GM12878 (cell line): ENCODE results near the gene TRMT44. TPM values are rescaled to one million over a fixed set of nuclear protein-coding genes. Genes with fewer than 3 reads are reported as not detected.

Source experiments
- ATAC-seq: fragments of 200-7000 bp; cut with Tn5 transposase; 3 replicates; pipeline ENCODE4 v1.9.1; 2020; ENCODE audit warnings: mild to moderate bottlenecking, moderate library complexity
- BruUV-seq: library from RNA; stranded (reverse); fragments of 400-500 nt; replicated peaks from 2 replicates; lab custom pipeline; 2021; lab: Mats Ljungman, UMichigan
- CTCF ChIA-PET: fragments of 300-600 bp; sonication (Branson Sonifier 250); formaldehyde crosslinking; extraction: SDS; loops from one replicate; lab custom pipeline; 2021; ENCODE audit warnings: inconsistent platforms; lab: Yijun Ruan, JAX
- POLR2A ChIA-PET: fragments of 350-600 bp; formaldehyde crosslinking; extraction: SDS; loops from one replicate; lab custom pipeline; 2021; ENCODE audit warnings: inconsistent platforms; lab: Charles Lee
- RAD21 ChIA-PET: fragments of 300-600 bp; sonication (Branson Sonifier 250); formaldehyde crosslinking; loops from one replicate; lab custom pipeline; 2023; ENCODE audit warnings: antibody characterized with exemption; ENCODE audit not compliant: unreplicated experiment; lab: Charles Lee
- SMC1A ChIA-PET: fragments of 300-600 bp; sonication (Branson Sonifier 250); formaldehyde crosslinking; loops from one replicate; lab custom pipeline; 2023; ENCODE audit not compliant: unreplicated experiment, uncharacterized antibody; lab: Charles Lee
- DNase-seq: peaks from one replicate; pipeline ENCODE4 v3.0.0-alpha.2; 2011; ENCODE audit warnings: low read depth, low spot score
- FAIRE-seq: peaks from 3 replicates; lab custom pipeline; 2011; peaks lifted over from hg19 to GRCh38; lab: Jason Lieb, UNC
- H2AFZ ChIP-seq: 2 replicates; pipeline ENCODE4 v1.6.0; 2011; ENCODE audit warnings: low read depth, low read length, control low read depth; ENCODE audit not compliant: control insufficient read depth
- H3K27ac ChIP-seq: 2 replicates; pipeline ENCODE4 v1.5.1; 2011; ENCODE audit warnings: control low read depth; ENCODE audit not compliant: control insufficient read depth, insufficient read depth
- H3K27me3 ChIP-seq, 2 experiments: replicated peaks in 1 of 2; 2 replicates each; pipeline versions ENCODE4 v1.6.0 to v1.6.1; 2011; ENCODE audit warnings: low read length in 1 of 2; ENCODE audit not compliant: control insufficient read depth in 2 of 2, insufficient read depth in 2 of 2
- H3K36me3 ChIP-seq, 2 experiments: 2 replicates each; pipeline ENCODE4 v1.5.1; 2011; ENCODE audit warnings: low read length in 1 of 2; ENCODE audit not compliant: control insufficient read depth in 2 of 2, insufficient read depth in 2 of 2
- H3K4me1 ChIP-seq: 2 replicates; pipeline ENCODE4 v1.6.1; 2011; ENCODE audit warnings: mild to moderate bottlenecking, low read length, moderate library complexity, mixed read lengths; ENCODE audit not compliant: control insufficient read depth, insufficient read depth
- H3K4me2 ChIP-seq: 2 replicates; pipeline ENCODE4 v1.6.0; 2011; ENCODE audit warnings: control low read depth; ENCODE audit not compliant: control insufficient read depth, insufficient read depth
- H3K4me3 ChIP-seq: fragments of 200-600 bp; sonication (generic); 2 replicates; pipeline ENCODE4 v1.5.1; 2016
- H3K79me2 ChIP-seq: 2 replicates; pipeline ENCODE4 v1.6.0; 2011; ENCODE audit warnings: low read length; ENCODE audit not compliant: control insufficient read depth, insufficient read depth
- H3K9ac ChIP-seq: 2 replicates; pipeline ENCODE4 v1.8.0; 2011; ENCODE audit warnings: low read length, control low read depth, mixed read lengths; ENCODE audit not compliant: control insufficient read depth, insufficient read depth
- H3K9me3 ChIP-seq: replicated peaks from 3 replicates; pipeline ENCODE4 v1.5.1; 2011; ENCODE audit warnings: mild to moderate bottlenecking, low read length; ENCODE audit not compliant: control insufficient read depth, insufficient read depth
- H4K20me1 ChIP-seq: 2 replicates; pipeline ENCODE4 v1.6.0; 2011; ENCODE audit not compliant: control insufficient read depth, insufficient read depth
- CEBPB ChIP-seq, 2 experiments: fragments of 150-350 bp in 1 of 2; IDR thresholded peaks; 2 replicates each; pipeline ENCODE4 v1.6.1; 2012 to 2014; ENCODE audit warnings: low read depth in 2 of 2, low read length in 2 of 2, borderline replicate concordance in 1 of 2, inconsistent platforms in 1 of 2
- CTCF ChIP-seq, 3 experiments: IDR thresholded peaks in 2 of 3; conservative IDR thresholded peaks in 1 of 3; 2 replicates each; pipeline ENCODE4 v1.5.1; 2011; ENCODE audit warnings: low read depth in 3 of 3, low read length in 3 of 3, mild to moderate bottlenecking in 3 of 3, control low read depth in 2 of 3, moderate library complexity in 2 of 3, inconsistent platforms in 1 of 3, mixed read lengths in 1 of 3; ENCODE audit not compliant: control insufficient read depth in 2 of 3, insufficient read depth in 1 of 3; ENCODE audit errors: extremely low read depth in 1 of 3
- IRF3 ChIP-seq: fragments of 450-650 bp; IDR thresholded peaks from 2 replicates; pipeline ENCODE4 v1.6.1; 2014; ENCODE audit warnings: mild to moderate bottlenecking
- LARP7 ChIP-seq: fragments of 450-650 bp; IDR thresholded peaks from 2 replicates; pipeline ENCODE4 v1.6.1; 2017; ENCODE audit warnings: mild to moderate bottlenecking
- SUZ12 ChIP-seq: fragments of 200-600 bp; sonication (generic); IDR thresholded peaks from one replicate; pipeline ENCODE4 v1.6.1; 2018; ENCODE audit warnings: antibody characterized with exemption, mild to moderate bottlenecking; ENCODE audit not compliant: unreplicated experiment
- ZBTB11 ChIP-seq: fragments of 450-650 bp; formaldehyde crosslinking; IDR thresholded peaks from 2 replicates; pipeline ENCODE4 v1.5.0; 2022; ENCODE audit warnings: mild to moderate bottlenecking, missing genetic modification characterization
- WGBS: methylation state at CpG from one replicate; pipeline ENCODE4 v1.1.6; 2016; ENCODE audit warnings: low lambda C conversion rate; ENCODE audit not compliant: insufficient replicate concordance, insufficient coverage; ENCODE audit errors: missing lambda C conversion rate; 5-methylcytosine and 5-hydroxymethylcytosine counted together
- in situ Hi-C: fragments of 300-500 bp; cut with MboI; formaldehyde crosslinking; loops from 9 replicates; pipeline ENCODE4 v1.14.3; 2018; ENCODE audit warnings: mixed read lengths
- intact Hi-C: fragments of 100-400 bp; cut with micrococcal nuclease; formaldehyde crosslinking; loops from one replicate; pipeline ENCODE4 v1.14.2; 2022; ENCODE audit not compliant: unreplicated experiment
- polyA plus RNA-seq, 11 experiments: library from polyadenylated mRNA; depleted of rRNA in 4 of 11; unstranded in 6 of 11; stranded (reverse) in 5 of 11; fragments of >200 nt; fragmentation: Nextera tagmentation in 4 of 11; fragmentation: Illumina TruSeq in 1 of 11; extraction: Ambion mirVana in 4 of 11; extraction: Trizol in 1 of 11; gene quantifications; 1 replicate in 1 of 11; 2 replicates in 10 of 11; pipeline versions ENCODE4 v1.2.1 to v1.2.3, GENCODE V29; 2011 to 2016; ENCODE audit warnings: inconsistent platforms in 2 of 11, missing spikeins in 2 of 11, low read depth in 1 of 11
- total RNA-seq, 4 experiments: library from RNA; depleted of rRNA in 3 of 4; stranded (reverse); fragments of >200 nt in 3 of 4; fragmentation: Illumina TruSeq in 1 of 4; extraction: Trizol in 1 of 4; gene quantifications; 2 replicates each; pipeline versions ENCODE4 v1.2.1 to v1.2.3, GENCODE V29; 2013 to 2021

TRMT44 gene
- total and polyA plus RNA-seq, 10 of the 15 experiments (the other 5 are each of a cell fraction or from before 2014, with no cell fraction given): 1.3 to 18.5 (median 10.1) TPM

GRCh38 chr4:8441499-8442091 lies 1.0 kb downstream of the TRMT44 start:
- no peak for DNase-seq
- ChIA-PET POLR2A (interaction anchor here (2.6 kb wide), 1 partner anchor 14 kb away, joined by 11 read pairs; no protein-coding TSS in a partner anchor), RAD21 (interaction anchor here (2.1 kb wide), 1 partner anchor 13 kb away, joined by 9 read pairs; no protein-coding TSS in a partner anchor), SMC1A (interaction anchor here (2.5 kb wide), 1 partner anchor 13 kb away, joined by 8 read pairs; no protein-coding TSS in a partner anchor), CTCF (no interaction called here)
- H3K27me3 ChIP-seq: no peaks in the 10 kb centered on the region
- BruUV-seq: TSS peak; percentile 57
- intact Hi-C loops (no loop called here), in situ Hi-C loops (no loop called here)
- TF ChIP-seq CEBPB (IDR thresholded peaks at IDR 0.05; ENCODE audit: borderline replicate concordance in 1 of 2, low read depth in 2 of 2, low read length in 2 of 2) (peak in 1 of 2 experiments; percentile 53; a peak in 1 of 4 replicates), LARP7 (no peak)
- peak overlapping the region; percentile 76 for H3K27ac ChIP-seq
- H3K9me3 ChIP-seq: peaks cover 1% of the 10 kb centered on the region; the same call in 1 of the 3 replicates
- no peak for FAIRE-seq
- peak overlapping the region; percentile 80 for H3K9ac ChIP-seq
- H3K36me3 ChIP-seq: peaks cover 0 to 2% of the 10 kb centered on the region in 2 experiments; a peak in 3 of 4 replicates
- H3K4me3 ChIP-seq: peak overlapping the region; percentile 87
- peaks cover 70% of the 10 kb centered on the region for H3K79me2 ChIP-seq
- no peaks in the 10 kb centered on the region for H4K20me1 ChIP-seq
- H3K4me1 ChIP-seq: peaks cover 12% of the 10 kb centered on the region
- H3K4me2 ChIP-seq: peak overlapping the region; percentile 73
- H2AFZ ChIP-seq: no peak overlapping the region
- 75% methylated on average over 17 of the region's 17 CpGs for WGBS
- no peak for ATAC-seq

GRCh38 chr4:8442596-8443358 lies 2.2 kb downstream of the TRMT44 start:
- peaks cover 63% of the 10 kb centered on the region for H3K79me2 ChIP-seq
- H3K4me3 ChIP-seq: peak overlapping the region; percentile 87; the same call in 1 of the 2 replicates
- BruUV-seq: no TSS peak
- H3K9ac ChIP-seq: no peak overlapping the region
- DNase-seq (no peak), ATAC-seq (no peak)
- peaks cover 9% of the 10 kb centered on the region; the same call in 1 of the 2 replicates for H3K4me1 ChIP-seq
- RAD21 ChIA-PET: interaction anchor here (1.4 kb wide), 1 partner anchor 14 kb away, joined by 3 read pairs; no protein-coding TSS in a partner anchor
- POLR2A ChIA-PET: no interaction called here
- in situ Hi-C loops: no loop called here
- SMC1A ChIA-PET: interaction anchor here (1.1 kb wide), 1 partner anchor 14 kb away, joined by 3 read pairs; no protein-coding TSS in a partner anchor
- H3K27ac ChIP-seq: no peak overlapping the region
- H3K36me3 ChIP-seq: peaks cover 0 to 7% of the 10 kb centered on the region in 2 experiments; a peak in 3 of 4 replicates
- TF ChIP-seq IRF3: no peak
- TF ChIP-seq SUZ12: no peak
- TF ChIP-seq ZBTB11: no peak
- 0 out of 6 replicates have a peak, but pooled peaks of 1 of the 3 experiments have one; percentile 2 for TF ChIP-seq CTCF (IDR thresholded peaks at IDR 0.05 in 2 of 3, conservative IDR thresholded peaks at IDR 0.05 in 1 of 3; ENCODE audit: control insufficient read depth in 2 of 3, extremely low read depth in 1 of 3, insufficient read depth in 1 of 3, low read depth in 3 of 3, low read length in 3 of 3)
- TF ChIP-seq, all 136 proteins: peak for 1
- Histone ChIP-seq H3K27me3 (no peaks in the 10 kb centered on the region), H2AFZ (no peak overlapping the region), H4K20me1 (no peaks in the 10 kb centered on the region), H3K4me2 (peak overlapping the region; percentile 73), H3K9me3 (peaks cover 1% of the 10 kb centered on the region; the same call in 1 of the 3 replicates)
- CTCF ChIA-PET: no interaction called here
- no peak for FAIRE-seq
- WGBS: 83% methylated on average over 10 of the region's 10 CpGs
- intact Hi-C loops: no loop called here
